ENCODE data around the gene TMEM45B.

DNA sequence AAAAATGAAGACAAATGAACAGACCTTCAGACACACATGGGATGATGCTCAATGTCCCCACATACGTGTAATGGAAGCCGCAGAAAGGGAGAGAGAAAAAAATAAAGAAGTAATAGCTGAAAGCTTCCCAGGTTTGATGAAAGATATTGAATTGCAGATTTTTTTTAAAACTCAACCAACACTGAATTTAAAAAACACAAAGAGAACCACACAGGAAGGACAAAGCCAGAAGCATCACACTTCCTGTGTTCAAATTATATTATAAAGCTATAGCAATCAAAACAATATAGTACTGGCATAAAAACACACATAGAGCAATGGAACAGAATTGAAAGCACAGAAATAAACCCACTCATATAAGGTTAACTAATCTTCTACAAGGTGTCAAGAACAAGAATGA is 26.5 kb downstream of the TMEM45B start:
- TF ChIP-seq, protein P1, sequence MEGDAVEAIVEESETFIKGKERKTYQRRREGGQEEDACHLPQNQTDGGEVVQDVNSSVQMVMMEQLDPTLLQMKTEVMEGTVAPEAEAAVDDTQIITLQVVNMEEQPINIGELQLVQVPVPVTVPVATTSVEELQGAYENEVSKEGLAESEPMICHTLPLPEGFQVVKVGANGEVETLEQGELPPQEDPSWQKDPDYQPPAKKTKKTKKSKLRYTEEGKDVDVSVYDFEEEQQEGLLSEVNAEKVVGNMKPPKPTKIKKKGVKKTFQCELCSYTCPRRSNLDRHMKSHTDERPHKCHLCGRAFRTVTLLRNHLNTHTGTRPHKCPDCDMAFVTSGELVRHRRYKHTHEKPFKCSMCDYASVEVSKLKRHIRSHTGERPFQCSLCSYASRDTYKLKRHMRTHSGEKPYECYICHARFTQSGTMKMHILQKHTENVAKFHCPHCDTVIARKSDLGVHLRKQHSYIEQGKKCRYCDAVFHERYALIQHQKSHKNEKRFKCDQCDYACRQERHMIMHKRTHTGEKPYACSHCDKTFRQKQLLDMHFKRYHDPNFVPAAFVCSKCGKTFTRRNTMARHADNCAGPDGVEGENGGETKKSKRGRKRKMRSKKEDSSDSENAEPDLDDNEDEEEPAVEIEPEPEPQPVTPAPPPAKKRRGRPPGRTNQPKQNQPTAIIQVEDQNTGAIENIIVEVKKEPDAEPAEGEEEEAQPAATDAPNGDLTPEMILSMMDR (conservative IDR thresholded peaks at IDR 0.05; ENCODE audit: low read depth in 2 of 2), result no peak
- TF ChIP-seq, protein P2, sequence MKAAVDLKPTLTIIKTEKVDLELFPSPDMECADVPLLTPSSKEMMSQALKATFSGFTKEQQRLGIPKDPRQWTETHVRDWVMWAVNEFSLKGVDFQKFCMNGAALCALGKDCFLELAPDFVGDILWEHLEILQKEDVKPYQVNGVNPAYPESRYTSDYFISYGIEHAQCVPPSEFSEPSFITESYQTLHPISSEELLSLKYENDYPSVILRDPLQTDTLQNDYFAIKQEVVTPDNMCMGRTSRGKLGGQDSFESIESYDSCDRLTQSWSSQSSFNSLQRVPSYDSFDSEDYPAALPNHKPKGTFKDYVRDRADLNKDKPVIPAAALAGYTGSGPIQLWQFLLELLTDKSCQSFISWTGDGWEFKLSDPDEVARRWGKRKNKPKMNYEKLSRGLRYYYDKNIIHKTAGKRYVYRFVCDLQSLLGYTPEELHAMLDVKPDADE (IDR thresholded peaks at IDR 0.05), result no peak

All from GM23338 (cell line).